ENCODE measurements around the gene MRPL45. TPM values are rescaled to one million over a fixed set of nuclear protein-coding genes. Genes with fewer than 3 reads are reported as not detected.

Gene MRPL45
- total RNA-seq, 1 experiment from 2014 or later, result 90.6 TPM

GRCh38 chr17:38322897-38323296 lies 25.9 kb downstream of the MRPL45 start:
- in situ Hi-C loops (cut with HindIII; ENCODE audit: low sequenced_read_pairs), result no loop called here
- DNase-seq (ENCODE audit: low spot score), result no peak

GRCh38 chr17:38324141-38324697 lies 27.3 kb downstream of the MRPL45 start:
- in situ Hi-C loops (cut with HindIII; ENCODE audit: low sequenced_read_pairs), result no loop called here
- no peak for DNase-seq (ENCODE audit: low spot score)

DNA sequence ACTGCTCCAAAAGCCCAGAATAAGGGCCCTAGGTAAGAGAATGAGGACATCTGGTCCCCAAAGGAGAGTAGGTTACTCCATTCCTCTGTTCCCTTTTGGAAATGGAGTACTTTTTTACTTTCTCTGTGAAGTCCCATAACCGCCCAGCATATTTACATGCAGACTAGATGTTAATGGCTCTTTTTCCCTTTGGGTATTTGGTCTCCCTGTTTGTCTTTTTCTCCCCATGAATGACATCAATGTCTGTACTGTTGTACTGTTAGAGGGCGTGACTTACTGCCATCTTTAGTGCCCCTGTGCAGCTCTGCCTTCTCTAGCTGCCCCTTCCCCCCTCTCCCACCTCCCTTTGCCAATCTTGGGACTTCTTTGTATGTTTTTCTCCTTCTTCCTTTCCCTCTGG lies 27.8 kb downstream of the MRPL45 start:
- DNase-seq (ENCODE audit: low spot score), result no peak
- in situ Hi-C loops (cut with HindIII; ENCODE audit: low sequenced_read_pairs), result no loop called here

GRCh38 chr17:38325221-38325851 lies 28.4 kb downstream of the MRPL45 start:
- no peak for DNase-seq (ENCODE audit: low spot score)
- in situ Hi-C loops (cut with HindIII; ENCODE audit: low sequenced_read_pairs), result no loop called here

DNA sequence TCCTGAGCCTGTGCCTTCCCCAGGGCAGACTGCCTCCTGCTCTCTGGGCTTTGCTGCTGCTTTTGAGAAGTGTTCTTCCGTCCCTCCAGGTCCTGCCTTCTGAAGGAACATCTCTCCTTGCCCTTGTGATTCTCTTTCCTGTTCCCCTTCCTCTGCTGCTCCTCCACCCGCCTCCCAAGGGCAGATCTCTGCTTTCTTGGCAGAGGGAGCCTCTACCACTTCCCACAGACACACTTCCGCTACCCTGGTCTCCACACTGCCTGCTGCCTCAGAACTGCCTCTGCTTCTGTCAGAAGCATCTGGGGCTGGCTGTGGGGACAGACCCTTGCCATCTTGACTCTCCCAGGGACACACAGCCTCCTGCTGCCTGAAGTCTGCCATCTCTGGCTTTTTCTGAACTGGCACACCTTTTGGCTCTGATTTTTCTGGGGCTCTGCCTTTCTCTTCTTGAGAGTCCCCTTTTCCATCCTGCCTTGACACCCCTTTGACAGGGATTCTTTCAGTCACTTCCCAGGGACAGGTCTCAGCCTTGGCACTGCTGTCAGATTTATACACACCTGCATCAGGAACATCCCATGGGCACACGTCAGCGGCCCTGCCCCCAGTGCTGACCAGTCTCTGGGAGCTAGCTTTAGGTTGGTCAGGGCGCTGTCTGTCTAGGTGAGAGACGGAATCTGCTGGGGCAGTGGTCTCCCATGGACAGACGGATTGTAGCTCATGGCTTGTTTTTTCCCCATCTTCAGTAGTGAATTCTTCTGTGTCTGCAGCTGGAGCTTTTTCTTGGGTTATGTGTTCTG lies 30.2 kb downstream of the MRPL45 start:
- in situ Hi-C loops (cut with HindIII; ENCODE audit: low sequenced_read_pairs), result no loop called here
- DNase-seq (ENCODE audit: low spot score), result peak; percentile 51

DNA sequence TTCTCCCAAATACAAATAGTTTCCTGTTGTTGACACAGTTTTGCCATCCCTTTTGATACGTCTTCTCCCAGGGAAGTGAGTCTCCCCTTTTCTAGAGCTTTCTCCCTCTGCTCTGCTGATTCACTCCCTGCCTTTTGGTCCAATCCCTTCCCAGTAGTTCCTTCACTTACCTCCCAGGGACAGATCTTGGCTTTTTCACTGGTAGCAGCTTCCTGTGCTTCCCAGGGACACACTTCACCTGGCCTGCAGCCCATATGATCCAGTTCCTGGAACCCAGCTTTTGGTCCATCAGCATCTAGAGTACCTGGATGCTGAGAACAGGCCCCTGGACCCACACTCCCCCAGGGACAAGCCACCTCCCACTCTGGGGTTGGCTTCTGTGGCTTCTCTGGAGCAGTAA lies 31.0 kb downstream of the MRPL45 start:
- DNase-seq (ENCODE audit: low spot score), result peak; percentile 56
- in situ Hi-C loops (cut with HindIII; ENCODE audit: low sequenced_read_pairs), result no loop called here

- in situ Hi-C loops (cut with HindIII; ENCODE audit: low sequenced_read_pairs), result no loop called here
- DNase-seq (ENCODE audit: low spot score), result peak; percentile 85
Observed at GRCh38 chr17:38328620-38329019, 31.7 kb downstream of the MRPL45 start.

DNA sequence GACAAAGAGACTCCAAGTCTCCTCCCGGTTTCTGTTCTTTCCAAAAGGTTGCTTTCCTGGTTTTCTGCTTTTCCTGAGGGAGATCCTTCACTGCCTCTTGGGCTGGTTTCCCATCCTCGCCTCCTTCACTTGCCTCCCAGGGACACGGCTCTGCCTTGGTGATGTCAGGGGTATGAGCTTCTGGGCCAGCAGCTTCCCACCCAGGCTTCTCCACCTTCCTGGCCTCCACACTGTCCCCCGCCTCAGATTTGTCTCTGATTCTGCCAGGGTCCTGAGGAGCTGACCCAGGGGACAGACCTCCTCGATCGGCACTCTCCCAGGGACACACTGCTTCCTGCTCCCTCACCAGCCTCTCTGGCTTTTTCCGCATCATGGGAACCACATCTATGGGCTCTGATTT lies 32.3 kb downstream of the MRPL45 start:
- in situ Hi-C loops (cut with HindIII; ENCODE audit: low sequenced_read_pairs), result no loop called here
- DNase-seq (ENCODE audit: low spot score), result no peak

- DNase-seq (ENCODE audit: low spot score), result no peak
- in situ Hi-C loops (cut with HindIII; ENCODE audit: low sequenced_read_pairs), result no loop called here
Observed at GRCh38 chr17:38329808-38330730, 33.1 kb downstream of the MRPL45 start.

DNA sequence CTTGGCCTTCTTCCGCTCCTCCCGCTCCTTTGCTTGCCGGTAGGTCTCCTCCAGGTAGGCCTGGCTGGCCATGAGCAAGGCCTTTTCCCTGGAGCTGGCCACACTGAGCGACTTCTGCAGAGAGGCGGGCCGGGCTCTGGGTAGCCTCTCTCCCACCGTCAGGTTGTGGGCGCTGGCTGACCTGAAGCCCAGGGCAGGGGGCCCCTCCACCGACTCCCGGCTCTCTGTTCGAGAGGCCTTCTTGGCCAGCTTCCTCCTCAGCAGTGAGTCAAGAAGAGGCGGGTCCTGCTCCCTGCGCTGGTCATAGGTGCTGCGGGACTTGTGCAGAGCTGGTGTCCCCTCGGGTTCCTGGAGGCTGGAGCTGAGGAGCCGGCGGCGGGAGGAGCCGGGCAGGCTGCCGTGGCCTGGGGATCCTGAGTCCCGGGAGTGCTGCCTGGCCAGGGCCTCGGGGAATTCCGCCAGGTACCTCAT lies 34.0 kb downstream of the MRPL45 start:
- in situ Hi-C loops (cut with HindIII; ENCODE audit: low sequenced_read_pairs), result no loop called here
- DNase-seq (ENCODE audit: low spot score), result no peak

DNA sequence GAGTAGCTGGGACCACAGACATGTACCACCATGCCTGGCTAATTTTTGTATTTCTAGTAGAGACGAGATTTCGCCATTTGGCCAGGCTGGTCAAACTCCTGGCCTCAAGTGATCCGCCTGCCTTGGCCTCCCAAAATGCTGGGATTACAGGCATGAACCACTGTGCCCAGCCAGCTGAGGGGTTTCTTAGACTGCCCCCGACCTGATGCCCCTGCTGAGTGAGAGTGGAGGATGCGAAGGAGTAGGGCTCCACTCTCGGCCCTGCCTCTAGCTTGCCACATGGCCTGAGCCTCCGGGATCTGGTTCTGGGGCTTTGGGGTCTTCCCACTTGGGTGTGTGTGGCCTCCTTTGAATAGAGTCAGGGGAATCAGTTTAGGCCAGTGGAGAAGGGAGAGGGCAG lies 35.8 kb downstream of the MRPL45 start:
- in situ Hi-C loops (cut with HindIII; ENCODE audit: low sequenced_read_pairs), result no loop called here

DNA sequence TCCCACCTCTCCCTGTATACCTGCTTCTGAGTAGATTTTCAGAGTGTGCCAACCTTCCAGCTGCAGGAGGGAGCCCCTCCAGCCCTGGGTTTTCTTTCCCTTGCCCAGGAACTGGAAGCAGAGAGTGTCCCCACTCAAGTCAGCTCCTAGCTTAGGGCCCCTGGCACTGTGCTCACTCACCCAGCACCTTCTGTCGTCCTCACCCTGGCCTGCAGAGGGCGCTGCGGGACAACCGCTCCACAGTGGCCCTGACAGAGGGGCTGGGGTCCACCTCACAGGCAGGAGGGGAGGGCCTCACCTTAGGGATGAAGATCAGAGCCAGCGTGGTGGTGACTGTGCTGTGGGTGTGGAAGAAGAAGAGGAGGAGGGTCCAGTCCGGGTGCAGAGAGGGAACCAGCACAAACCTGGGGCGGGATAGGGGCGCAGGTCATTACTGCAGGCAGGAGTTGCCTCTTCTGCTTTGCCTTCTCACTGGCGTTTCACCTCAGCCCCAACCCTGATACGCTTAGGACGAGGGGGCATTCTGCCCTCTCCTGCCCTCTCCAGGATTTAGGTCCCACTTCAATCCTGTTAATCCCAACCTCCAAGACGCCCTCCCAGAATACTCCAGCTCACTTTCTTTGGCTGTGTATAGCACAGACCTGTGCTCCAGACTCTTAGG lies 36.8 kb downstream of the MRPL45 start:
- in situ Hi-C loops (cut with HindIII; ENCODE audit: low sequenced_read_pairs), result no loop called here
- DNase-seq (ENCODE audit: low spot score), result no peak

More for the DNA sequence above, 35.8 kb downstream of the MRPL45 start:
- DNase-seq (ENCODE audit: low spot score), result no peak

DNA sequence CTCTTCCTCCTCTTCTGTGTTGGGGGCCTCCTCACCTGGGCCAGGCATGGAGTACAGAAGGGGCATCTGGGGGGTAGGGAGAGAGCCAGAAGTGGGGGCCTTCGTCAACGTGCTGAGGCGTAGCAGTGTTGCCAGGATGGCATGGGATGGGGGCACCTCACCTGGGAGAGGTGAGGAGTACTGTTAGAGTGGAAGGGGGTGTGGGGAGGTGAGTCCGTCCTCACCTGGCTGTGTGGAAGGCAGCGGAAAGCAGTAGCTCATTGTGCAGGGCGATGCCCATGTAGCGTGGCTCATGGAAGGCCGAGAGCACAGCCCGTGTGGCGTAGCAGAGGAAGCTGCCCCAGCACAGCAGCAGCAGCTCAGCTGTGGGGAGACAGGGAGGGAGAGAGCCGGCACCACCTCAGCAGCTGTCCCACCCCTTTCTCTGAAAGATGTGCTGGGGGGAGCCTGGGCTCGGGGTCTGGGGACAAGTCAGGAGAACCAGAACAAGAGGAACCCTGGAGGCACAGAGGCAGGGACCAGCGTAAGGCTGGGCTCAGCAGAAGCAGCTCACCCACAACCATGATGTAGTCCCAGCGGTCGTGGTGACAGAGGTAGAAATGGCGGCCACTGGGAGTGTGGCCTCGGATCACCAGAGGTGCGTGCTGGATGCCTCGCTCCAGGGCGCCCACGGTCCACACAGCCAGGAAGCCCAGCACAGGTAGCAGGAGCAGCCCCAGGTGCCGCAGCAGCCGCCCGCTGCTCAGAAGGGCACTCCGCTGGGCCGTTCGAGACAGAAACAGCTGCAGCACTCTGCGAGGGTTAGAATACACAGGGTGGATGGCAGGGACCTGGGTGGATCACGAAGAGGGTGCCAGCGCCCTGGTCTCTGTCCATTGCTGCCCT lies 37.8 kb downstream of the MRPL45 start:
- in situ Hi-C loops (cut with HindIII; ENCODE audit: low sequenced_read_pairs), result no loop called here
- DNase-seq (ENCODE audit: low spot score), result no peak

GRCh38 chr17:38336838-38337237 lies 39.9 kb downstream of the MRPL45 start:
- DNase-seq (ENCODE audit: low spot score), result peak; percentile 57
- in situ Hi-C loops (cut with HindIII; ENCODE audit: low sequenced_read_pairs), result no loop called here

- in situ Hi-C loops (cut with HindIII; ENCODE audit: low sequenced_read_pairs), result no loop called here
- DNase-seq (ENCODE audit: low spot score), result peak; percentile 96
Observed at GRCh38 chr17:38338053-38338452, 41.1 kb downstream of the MRPL45 start.

- in situ Hi-C loops (cut with HindIII; ENCODE audit: low sequenced_read_pairs), result no loop called here
- DNase-seq (ENCODE audit: low spot score), result peak; percentile 65
Observed at GRCh38 chr17:38338535-38338934, 41.6 kb downstream of the MRPL45 start.

DNA sequence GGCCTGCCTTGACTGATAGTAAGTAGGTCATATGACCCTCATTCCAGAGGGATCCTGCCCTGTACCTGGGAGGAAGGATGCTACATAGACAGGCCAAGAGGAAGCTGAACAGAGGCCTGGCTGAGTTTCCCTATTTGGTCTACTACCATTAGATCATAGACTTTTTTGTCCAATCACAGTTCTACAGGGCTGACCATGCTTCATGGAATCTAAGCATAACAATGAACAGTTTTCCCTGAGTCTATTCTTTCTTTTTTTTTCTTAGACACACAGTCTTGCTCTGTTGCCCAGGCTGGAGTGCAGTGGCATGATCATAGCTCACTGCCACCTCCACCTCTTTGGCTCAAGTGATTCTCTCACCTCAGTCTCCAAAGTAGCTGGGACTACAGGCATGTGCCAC lies 42.9 kb downstream of the MRPL45 start:
- in situ Hi-C loops (cut with HindIII; ENCODE audit: low sequenced_read_pairs), result no loop called here
- no peak for DNase-seq (ENCODE audit: low spot score)

All from G401 (cell line).